Stimulated activated CD4-positive, alpha-beta T cell treated with anti-CD3 and anti-CD28 coated beads, Interleukin-12 subunit alpha, Interleukin-12 subunit beta, amount 100 ng/mL, for 48 hours (primary cell): ENCODE measurements around the gene MAEA.
"Not testable (repeated sequence)": the region's sequence is repeated elsewhere in the genome, so short reads cannot be mapped to it uniquely, and the experiment has no call there.

Experiments used
- DNase-seq, 3 donors: peaks; one replicate each; pipeline ENCODE4 v3.0.0-alpha.2; 2020; ENCODE audit warnings: low read depth in 2 of 3, low spot score in 1 of 3

Gene MAEA

DNA sequence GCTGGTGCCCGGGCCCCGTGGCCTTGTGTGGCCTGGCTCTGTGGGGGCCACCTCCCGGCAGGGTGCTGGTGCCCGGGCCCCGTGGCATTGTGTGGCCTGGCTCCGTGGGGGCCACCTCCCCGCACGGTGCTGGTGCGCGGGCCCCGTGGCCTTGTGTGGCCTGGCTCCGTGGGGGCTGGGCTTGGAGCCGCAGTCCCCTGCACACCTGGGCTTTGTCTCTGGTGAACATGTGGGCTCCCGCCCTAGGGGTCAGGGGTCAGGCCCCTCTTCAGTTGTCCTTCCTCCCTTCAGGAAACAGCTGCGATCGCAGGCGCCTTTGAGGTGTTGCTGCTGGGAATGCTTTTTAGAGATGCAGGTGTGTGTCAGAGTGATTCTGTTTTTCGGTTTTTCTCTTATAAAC lies 74.5 kb downstream of the MAEA start:
- no peak for DNase-seq

GRCh38 chr4:1364748-1365147 lies 75.1 kb downstream of the MAEA start:
- no peak for DNase-seq

DNA sequence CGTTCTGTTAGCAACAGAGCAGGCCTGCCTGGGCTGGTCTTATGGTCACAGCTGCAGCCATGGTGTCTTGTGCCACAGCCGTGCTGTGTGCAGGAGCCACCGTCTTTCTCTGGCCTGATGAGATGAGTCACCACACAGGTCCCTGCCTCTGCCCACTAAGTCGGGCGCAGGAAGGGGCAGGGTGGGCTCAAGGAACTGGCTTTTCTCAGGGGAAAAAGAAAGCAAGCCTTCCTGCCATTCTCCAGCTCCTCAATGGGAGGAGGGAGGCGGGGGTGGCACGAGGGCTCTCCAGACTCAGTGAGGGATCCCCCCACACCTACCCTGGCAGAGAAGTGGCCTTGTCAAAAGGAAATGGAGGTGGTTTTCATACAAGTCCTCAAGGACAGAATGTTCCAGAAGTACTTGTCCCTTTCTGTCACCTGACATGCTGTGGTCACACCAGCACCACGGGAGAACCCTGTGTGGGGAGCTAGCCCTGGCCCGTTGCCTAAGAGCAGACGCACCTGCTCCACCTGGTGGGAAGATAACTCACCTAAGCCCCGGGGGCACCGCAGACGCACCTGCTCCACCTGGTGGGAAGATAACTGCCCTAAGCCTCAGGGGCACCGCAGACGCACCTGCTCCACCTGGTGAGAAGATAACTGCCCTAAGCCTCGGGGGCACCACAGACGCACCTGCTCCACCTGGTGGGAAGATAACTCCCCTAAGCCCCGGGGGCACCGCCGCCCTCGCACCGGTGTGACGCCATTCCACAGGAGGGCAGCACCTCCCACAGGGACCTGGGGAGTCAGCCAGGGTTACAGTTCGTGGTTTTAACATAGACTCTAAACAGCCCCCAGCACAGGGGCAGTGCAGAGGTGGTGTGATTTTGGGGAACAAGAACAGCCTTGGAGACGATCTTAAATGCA lies 75.8 kb downstream of the MAEA start:
- no peak for DNase-seq

GRCh38 chr4:1366371-1367229 lies 76.9 kb downstream of the MAEA start:
- DNase-seq = no peak

- no peak for DNase-seq
Observed at GRCh38 chr4:1367230-1367935, 77.7 kb downstream of the MAEA start.

GRCh38 chr4:1367936-1368289 lies 78.2 kb downstream of the MAEA start:
- DNase-seq = no peak

DNA sequence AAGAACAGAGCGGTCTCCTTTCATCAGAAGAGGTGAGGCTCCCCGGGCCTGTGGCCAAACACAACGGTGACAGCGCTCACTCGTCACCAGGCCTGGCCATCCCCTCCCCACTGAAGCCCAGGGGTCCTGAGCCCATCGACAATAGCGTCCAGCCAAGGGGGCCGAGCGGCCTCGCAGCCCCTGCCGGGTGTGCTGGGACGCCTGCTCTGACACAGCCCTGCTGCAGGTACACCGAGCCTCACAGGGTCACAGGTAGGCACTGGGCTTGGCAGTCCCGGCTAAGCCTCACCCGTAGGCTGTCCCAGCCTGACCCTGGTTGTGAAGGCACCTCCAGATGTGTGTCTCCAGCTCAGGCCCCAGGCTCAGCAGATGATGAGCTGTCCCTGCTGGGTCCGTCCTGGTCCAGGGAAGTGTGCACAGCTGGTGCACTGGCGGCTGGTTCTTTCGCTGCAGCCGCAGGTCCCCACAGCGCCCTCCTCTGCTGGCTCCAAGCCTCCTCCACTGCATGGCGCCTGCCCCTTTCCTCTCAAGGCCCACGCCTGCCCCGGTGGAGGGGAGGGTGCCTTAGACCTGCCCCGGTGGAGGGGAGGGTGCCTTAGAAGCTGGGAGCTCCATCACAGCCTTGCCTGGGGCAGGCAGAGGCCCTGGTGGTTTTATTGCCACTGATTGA lies 78.9 kb downstream of the MAEA start:
- DNase-seq = no peak

- no peak for DNase-seq
Observed at GRCh38 chr4:1369091-1369450, 79.4 kb downstream of the MAEA start.

DNA sequence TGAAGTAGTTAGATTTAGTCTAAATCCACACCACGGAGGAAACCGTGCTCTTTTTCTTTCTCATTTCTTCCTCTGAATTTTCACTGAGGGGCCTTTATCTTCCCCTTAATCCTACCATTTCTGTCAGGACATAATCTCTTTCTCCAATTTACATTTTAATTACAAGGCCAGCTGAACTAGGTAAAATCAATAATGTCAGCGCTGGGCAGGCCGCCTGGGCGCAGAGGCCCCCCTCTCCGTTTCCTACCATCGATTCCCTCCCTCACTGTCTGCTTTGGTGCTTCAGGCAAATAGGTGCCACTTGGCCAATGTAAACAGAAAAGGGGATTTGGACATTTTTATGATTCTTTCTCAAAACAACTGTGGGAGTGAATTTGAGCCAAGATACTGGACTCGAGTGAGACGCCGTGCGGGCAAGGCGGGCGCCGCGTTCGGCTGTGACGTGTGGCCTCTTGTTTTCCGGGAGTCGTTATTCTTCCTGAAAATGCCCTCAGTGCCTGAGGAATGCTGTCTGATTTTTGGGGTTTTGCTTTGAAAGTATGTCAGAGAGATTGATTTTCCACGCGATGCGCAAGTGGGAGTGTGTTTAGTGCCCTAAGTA lies 79.9 kb downstream of the MAEA start:
- no peak for DNase-seq

GRCh38 chr4:1370321-1371124 lies 80.8 kb downstream of the MAEA start:
- DNase-seq = no peak

DNA sequence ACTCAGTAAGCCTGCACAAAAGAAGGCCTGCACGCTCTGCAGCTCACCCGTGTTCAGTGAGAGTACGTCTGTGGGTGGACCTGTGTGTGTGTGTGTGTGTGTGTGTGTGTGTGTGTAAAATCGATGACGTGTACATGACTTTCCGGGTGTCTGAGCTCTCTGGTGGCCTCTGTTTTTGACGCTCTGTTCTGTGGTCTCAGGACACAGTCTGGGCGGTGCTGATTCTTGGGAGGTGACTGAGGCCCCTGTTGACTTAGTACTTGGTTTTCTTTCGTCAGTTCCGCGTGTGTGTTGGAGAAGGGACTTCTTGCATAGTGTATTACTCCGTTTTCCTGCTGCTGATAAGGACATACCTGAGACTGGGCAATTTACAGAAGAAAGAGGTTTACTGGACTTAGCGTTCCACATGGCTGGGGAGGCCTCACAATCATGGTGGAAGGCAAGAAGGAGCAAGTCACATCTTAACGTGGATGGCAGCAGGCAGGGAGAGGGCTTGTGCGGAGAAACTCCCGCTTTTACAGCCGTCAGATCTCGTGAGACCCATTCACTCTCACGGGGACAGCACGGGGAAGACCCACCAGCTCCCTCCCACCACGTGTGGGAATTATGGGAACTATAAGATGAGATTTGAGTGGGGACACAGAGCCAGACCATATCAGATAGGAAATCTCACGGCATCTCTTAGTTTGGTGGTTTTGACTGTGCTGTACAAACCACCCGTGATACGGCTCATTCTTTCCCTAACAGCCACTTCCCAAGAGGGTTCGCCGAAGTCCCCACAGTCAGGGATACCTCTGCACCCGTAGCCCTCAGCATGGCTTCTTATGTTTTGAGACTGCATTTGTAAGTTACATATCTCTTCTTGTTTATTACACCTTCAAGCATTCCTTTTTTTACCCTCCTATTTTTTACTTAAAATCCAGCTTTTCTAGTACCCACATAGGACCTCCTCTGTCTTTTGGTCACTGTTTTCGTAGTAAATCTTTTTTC lies 81.8 kb downstream of the MAEA start:
- DNase-seq = no peak

DNA sequence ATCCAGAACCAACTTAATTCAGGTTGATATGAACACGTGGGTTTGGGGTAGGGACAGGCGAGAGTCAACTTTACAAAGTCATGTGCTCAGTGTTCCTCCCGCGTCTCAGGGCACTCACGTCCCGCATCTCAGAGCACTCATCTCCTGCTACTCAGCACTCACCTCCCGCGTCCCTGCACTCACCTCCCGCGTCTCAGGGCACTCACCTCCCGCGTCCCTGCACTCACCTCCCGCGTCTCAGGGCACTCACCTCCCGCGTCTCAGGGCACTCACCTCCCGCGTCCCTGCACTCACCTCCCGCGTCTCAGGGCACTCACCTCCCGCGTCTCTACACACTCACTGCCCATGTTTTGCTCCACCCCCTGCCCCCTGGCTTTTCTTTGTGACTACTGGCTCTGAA lies 82.9 kb downstream of the MAEA start:
- DNase-seq = not testable (repeated sequence)

- no peak for DNase-seq
Observed at GRCh38 chr4:1373892-1374705, 84.4 kb downstream of the MAEA start.

DNA sequence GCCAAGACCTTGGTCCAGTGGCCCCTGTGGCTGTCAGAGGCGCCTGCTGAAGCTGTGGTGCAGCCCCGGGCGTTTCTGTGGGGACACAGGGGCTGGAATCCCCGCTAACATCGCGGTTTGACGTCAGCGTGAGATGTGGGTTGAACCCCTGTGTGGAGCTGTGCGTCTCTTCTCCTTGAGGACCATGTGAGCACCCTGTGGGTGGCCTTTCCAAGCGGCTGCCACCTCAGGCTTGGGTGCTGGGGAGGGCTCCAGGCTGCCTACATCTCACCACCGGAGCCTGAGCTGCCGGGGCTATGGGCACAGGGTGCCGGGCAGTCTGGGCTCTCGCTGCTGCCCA lies 85.0 kb downstream of the MAEA start:
- no peak for DNase-seq

GRCh38 chr4:1375051-1375721 lies 85.5 kb downstream of the MAEA start:
- DNase-seq = no peak

- no peak for DNase-seq
Observed at GRCh38 chr4:1375761-1376322, 86.2 kb downstream of the MAEA start.

GRCh38 chr4:1376391-1376840 lies 86.7 kb downstream of the MAEA start:
- no peak for DNase-seq
